MV-4-11 (cell line): ENCODE data around the gene TCF19.

Experiments
- DNase-seq: peaks from one replicate; lab custom pipeline; 2025; lab: John Stamatoyannopoulos, UW

TCF19 gene, protein sequence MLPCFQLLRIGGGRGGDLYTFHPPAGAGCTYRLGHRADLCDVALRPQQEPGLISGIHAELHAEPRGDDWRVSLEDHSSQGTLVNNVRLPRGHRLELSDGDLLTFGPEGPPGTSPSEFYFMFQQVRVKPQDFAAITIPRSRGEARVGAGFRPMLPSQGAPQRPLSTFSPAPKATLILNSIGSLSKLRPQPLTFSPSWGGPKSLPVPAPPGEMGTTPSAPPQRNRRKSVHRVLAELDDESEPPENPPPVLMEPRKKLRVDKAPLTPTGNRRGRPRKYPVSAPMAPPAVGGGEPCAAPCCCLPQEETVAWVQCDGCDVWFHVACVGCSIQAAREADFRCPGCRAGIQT

GRCh38 chr6:31158140-31158862 lies at the start of gene TCF19:
Gene TCF19, plus strand, starts transcription at chr6:31158589. Its CDS starts 881 bp downstream, at chr6:31159470.
- peak; percentile 98 for DNase-seq

- DNase-seq, result no peak
These were observed 47.4 kb upstream of the TCF19 start for GRCh38 chr6:31110825-31111582.

GRCh38 chr6:31111712-31112111 lies 46.7 kb upstream of the TCF19 start:
- no peak for DNase-seq

DNA sequence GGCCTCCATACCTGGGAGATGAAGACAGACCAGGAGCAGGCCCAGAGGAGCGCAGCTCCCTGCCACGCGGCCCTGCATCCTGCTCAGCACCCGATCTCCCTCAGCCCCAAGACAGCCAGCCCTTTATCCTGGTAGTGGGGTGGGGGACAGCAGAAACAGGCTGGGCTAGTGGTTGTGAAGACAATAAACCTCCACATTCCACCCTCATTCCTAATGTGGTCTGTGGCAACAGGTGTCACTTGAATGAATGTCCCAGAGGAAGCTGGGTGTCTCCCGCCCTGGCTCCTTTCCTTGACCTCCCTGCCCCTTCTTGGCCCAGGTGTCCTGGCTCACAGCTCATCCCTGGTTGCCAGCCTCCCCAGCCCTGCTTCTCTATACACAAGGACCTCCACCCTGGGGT lies 45.9 kb upstream of the TCF19 start, which contains the start of gene C6orf15:
Gene C6orf15, minus strand, starts transcription at position 98 of the 400 bp plus-strand sequence. Its CDS starts 20 bp downstream, at position 78.
- no peak for DNase-seq

- no peak for DNase-seq
These were observed 44.4 kb upstream of the TCF19 start for GRCh38 chr6:31113861-31114540.

- no peak for DNase-seq
These were observed 43.9 kb upstream of the TCF19 start, which contains the start of gene PSORS1C1 for GRCh38 chr6:31114541-31114878. Gene PSORS1C1, plus strand, starts transcription at chr6:31114800. Its CDS starts 14,833 bp downstream, at chr6:31129633.

GRCh38 chr6:31114970-31115849 lies 43.2 kb upstream of the TCF19 start:
- DNase-seq, result peak; percentile 65

DNA sequence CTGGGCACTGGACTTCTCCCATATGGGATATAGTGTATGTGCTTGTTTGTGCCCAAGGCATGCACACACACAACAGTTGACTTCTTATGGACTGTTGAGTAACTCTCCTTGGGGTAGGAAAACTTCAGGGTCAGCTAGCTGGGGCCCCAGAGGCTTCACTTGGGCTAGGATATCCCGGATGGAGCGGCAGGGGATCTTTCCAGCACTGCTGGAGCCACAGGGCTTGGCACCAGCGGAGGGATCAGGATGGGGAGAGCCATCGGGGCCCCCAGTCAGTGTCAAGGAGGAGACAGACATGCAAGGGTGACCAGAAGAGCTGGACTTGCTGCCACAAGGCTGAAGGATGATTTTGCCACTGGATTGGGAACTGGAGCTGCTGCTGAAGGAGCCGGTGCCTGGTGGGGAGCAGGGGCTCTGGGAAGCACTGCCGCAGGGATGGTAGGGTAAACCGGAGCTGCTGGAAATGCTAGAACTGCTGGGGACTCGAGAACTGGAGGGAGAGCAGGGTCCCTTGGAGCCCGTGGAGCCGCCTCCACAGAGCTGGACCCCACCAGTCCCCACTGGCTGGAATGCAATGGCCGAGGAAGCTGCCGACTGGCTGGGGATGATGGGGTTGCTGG lies 42.3 kb upstream of the TCF19 start:
- DNase-seq, result no peak

DNA sequence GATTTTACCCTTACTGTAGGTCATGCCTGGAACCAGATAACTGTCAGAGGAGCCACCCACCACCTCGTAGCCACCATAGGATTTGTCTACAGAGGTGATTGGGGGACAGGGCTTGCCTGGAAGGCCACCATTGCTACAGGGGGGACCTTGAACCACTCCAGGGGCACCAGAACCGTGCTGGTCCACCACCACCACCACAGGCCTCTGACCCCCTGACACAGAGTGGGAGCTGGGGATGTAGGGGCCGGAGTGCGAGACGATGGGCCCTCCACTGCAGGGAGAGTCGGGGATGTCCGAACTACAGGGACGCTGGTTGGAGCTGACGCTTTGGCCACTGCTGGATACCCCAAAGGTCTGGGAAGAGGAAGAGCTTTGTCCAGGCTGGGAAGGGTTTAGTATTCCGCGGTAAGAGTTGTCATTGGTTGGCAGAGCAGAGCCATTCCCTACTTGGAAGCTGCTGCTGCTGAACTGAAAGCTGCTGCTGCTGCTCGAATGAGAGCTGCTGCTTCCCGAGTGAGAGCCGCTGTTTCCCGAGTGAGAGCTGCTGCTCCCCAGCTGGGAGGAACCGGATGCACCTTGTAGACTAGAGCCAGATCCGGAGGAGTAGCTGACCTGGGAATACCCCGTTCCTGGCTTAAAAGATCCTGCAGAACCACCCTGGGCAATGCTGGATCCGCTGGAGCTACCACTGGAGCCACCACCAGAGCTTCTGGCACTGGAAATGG lies 41.6 kb upstream of the TCF19 start:
- DNase-seq, result no peak

DNA sequence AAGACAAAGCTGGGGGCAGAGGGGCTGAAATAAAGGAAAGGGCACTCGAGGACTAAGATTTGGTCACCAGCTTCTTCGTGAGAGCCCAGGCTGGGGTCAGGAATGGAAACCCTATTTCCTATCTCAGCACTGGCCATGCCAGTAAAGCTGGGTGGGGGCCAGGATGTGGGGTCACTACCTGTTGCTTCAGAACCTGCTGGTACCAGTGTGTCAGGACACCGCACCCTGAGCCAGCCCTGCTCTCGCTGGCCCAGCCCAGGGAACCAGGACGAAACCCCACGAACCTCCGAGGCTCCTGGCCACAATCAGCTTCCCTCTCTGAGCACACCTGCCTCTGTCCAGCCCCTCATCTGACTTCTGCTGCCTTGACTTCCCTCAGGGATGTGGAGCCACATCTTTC lies 40.2 kb upstream of the TCF19 start:
- DNase-seq, result no peak

GRCh38 chr6:31120151-31120915 lies 38.1 kb upstream of the TCF19 start, which contains the start of gene CDSN:
Gene CDSN, minus strand, starts transcription at chr6:31120446. Its CDS starts 27 bp downstream, at chr6:31120419.
- DNase-seq, result no peak

DNA sequence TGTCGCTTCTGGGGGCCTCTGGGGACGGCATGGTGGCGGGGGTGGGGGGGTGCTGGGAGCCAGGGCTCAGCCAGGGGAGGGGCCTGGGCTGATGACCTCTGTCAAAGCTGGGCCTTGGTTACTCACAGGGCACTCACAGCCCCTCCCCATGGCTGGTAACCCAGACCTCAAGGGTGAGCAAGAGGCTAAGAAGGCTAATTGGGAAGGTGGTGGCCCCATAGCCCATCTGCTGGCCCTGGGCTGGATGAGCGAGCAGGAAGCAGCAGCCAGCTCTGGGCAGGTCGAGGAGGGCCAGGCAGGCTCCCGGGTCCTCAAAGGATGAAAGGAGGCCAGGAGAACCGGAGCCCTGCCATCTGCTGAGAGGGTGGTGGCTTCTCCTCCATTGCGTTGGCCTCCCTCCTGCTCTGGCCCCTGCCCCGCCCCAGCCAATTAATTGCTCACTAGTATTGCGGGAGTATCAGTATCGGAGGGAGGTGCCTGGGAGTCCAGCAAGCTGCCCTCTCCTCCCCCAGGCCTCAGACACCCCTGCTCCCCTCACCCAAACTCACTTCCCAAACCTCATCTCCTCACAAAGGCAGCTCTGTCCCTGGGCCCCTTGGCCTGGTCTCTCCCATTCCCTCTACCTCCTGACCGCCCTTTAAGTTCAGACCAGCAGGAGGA lies 37.1 kb upstream of the TCF19 start:
- no peak for DNase-seq

- DNase-seq, result no peak
These were observed 35.3 kb upstream of the TCF19 start for GRCh38 chr6:31122791-31123706.

DNA sequence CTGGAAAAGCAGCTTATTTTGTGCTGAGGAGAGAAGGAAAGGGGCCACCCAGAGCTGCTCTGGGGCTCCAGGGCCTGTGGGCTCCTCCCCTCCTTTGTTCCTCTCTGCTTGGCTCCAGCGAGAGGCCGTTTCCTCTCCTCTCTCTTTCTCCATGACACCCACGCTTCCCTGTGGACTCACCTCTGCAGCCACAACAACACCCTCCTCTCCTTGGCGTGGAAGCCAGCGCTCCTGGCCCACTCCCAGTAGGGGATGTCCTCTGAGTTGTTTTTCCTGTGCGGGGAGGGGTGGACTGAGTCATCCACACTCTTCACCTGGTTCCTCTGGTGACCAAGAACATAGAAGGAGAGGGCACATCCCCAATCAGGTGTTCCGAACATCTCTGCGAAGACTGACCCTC lies 33.2 kb upstream of the TCF19 start:
- DNase-seq, result no peak

DNA sequence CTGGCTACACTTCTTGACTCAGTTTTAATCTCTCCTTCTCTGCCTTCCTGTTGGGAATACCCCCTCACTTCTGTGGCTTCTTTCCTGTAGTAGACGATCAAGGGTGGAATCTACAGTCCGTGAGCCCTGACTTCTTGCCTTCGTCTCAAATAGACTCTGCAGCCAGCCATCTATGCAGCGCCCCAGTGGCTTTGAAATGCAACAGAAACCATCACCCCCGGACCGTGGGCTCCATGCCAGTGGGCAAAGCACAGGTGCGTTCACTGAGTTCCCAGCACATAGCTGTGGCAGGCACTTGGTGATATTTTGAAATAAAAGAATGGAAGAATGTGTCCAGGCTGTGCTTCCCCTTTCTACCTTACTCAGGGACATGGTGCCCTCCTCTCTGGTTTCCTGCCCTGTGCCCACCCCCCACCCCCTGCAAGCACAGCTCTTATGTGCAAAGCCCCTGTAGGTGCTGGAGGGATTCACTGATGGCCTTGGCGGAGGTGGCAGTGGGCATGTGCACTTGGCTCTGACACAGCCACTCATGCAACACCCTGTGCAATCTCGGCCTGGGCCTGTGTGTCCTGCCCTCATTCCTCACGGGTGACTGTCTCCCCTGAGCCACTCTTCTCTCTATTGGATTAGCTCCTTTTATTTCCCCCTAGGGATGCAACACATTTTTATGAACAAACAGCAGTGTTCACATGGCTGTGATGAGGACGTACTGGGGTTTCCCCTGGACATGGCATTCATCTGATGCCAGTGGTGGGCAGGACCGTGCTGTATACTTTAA lies 32.6 kb upstream of the TCF19 start:
- no peak for DNase-seq

- DNase-seq, result no peak
These were observed 31.8 kb upstream of the TCF19 start for GRCh38 chr6:31126396-31127175.
